ENCODE data around the gene CRYL1. TPM values are rescaled to one million over a fixed set of nuclear protein-coding genes. Genes with fewer than 3 reads are reported as not detected.

The CRYL1 gene
- total RNA-seq, 1 experiment from 2014 or later, result 6.7 TPM

- Mint-ChIP-seq H3K27me3 (ENCODE audit: insufficient read depth, unreplicated experiment) (no peaks in the 10 kb centered on the region), H3K9me3 (ENCODE audit: unreplicated experiment) (peaks cover 5% of the 10 kb centered on the region), H3K4me3 (ENCODE audit: unreplicated experiment) (no peak overlapping the region), H3K27ac (ENCODE audit: unreplicated experiment) (no peak overlapping the region), H3K36me3 (ENCODE audit: insufficient read depth, unreplicated experiment) (no peaks in the 10 kb centered on the region), H3K4me1 (ENCODE audit: low read depth, unreplicated experiment) (no peaks in the 10 kb centered on the region)
- Histone ChIP-seq H3K4me3 (ENCODE audit: low read depth, low read length) (no peak overlapping the region), H3K4me1 (no peaks in the 10 kb centered on the region), H3K36me3 (ENCODE audit: control insufficient read depth, insufficient read depth, low read length) (no peaks in the 10 kb centered on the region), H3K9me3 (0 out of 2 replicates have a peak, but pooled peaks cover 2% of the 10 kb centered on the region), H3K27me3 (replicated peaks; ENCODE audit: control insufficient read depth, insufficient read depth, low read length) (no peaks in the 10 kb centered on the region)
- TF ChIP-seq, protein P1, sequence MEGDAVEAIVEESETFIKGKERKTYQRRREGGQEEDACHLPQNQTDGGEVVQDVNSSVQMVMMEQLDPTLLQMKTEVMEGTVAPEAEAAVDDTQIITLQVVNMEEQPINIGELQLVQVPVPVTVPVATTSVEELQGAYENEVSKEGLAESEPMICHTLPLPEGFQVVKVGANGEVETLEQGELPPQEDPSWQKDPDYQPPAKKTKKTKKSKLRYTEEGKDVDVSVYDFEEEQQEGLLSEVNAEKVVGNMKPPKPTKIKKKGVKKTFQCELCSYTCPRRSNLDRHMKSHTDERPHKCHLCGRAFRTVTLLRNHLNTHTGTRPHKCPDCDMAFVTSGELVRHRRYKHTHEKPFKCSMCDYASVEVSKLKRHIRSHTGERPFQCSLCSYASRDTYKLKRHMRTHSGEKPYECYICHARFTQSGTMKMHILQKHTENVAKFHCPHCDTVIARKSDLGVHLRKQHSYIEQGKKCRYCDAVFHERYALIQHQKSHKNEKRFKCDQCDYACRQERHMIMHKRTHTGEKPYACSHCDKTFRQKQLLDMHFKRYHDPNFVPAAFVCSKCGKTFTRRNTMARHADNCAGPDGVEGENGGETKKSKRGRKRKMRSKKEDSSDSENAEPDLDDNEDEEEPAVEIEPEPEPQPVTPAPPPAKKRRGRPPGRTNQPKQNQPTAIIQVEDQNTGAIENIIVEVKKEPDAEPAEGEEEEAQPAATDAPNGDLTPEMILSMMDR (IDR thresholded peaks at IDR 0.05; ENCODE audit: insufficient read depth in 1 of 2, low read depth in 1 of 2, low read length in 1 of 2, severe bottlenecking in 1 of 2, unreplicated experiment in 1 of 2), result no peak
- CTCF ChIA-PET, result no interaction called here
- intact Hi-C loops (cut with micrococcal nuclease; ENCODE audit: unreplicated experiment), result no loop called here
- no peak for DNase-seq
- POLR2A ChIA-PET, result no interaction called here
- no TSS peak for BruUV-seq (replicated peaks)
Observed at GRCh38 chr13:20571676-20572075, 46.0 kb upstream of the CRYL1 start.

DNA sequence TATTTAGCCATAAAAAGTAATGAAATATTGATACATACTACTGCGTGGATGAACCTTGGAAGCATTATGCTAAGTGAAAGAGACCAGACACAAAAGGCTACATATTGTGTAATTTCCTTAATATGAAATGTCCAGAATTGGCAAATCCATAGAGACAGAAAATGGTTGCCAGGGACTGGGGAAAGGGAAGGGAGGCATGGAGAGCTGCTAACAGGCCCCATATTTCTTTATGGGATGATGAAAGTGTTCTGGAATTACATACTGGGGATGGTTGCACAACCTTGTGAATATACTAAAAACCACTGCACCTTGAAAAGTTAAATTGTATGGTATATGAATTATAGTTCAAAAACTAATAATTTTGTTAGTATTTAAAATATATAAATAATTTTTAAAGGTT lies 44.9 kb upstream of the CRYL1 start:
- CTCF ChIA-PET, result no interaction called here
- TF ChIP-seq, protein P1 (IDR thresholded peaks at IDR 0.05; ENCODE audit: insufficient read depth in 1 of 2, low read depth in 1 of 2, low read length in 1 of 2, severe bottlenecking in 1 of 2, unreplicated experiment in 1 of 2), result no peak
- H3K27me3 ChIP-seq (replicated peaks; ENCODE audit: control insufficient read depth, insufficient read depth, low read length), result no peaks in the 10 kb centered on the region
- POLR2A ChIA-PET, result no interaction called here
- Mint-ChIP-seq H3K4me1 (ENCODE audit: low read depth, unreplicated experiment) (no peaks in the 10 kb centered on the region), H3K27me3 (ENCODE audit: insufficient read depth, unreplicated experiment) (no peaks in the 10 kb centered on the region), H3K4me3 (ENCODE audit: unreplicated experiment) (no peak overlapping the region), H3K9me3 (ENCODE audit: unreplicated experiment) (peaks cover 1% of the 10 kb centered on the region), H3K27ac (ENCODE audit: unreplicated experiment) (no peak overlapping the region), H3K36me3 (ENCODE audit: insufficient read depth, unreplicated experiment) (no peaks in the 10 kb centered on the region)
- no peak overlapping the region for H3K4me3 ChIP-seq (ENCODE audit: low read depth, low read length)
- intact Hi-C loops (cut with micrococcal nuclease; ENCODE audit: unreplicated experiment), result no loop called here
- no peaks in the 10 kb centered on the region for H3K36me3 ChIP-seq (ENCODE audit: control insufficient read depth, insufficient read depth, low read length)
- no peak for DNase-seq
- peaks cover 2% of the 10 kb centered on the region; the same call in 1 of the 2 replicates for H3K9me3 ChIP-seq
- BruUV-seq (replicated peaks), result no TSS peak
- no peaks in the 10 kb centered on the region for H3K4me1 ChIP-seq

DNA sequence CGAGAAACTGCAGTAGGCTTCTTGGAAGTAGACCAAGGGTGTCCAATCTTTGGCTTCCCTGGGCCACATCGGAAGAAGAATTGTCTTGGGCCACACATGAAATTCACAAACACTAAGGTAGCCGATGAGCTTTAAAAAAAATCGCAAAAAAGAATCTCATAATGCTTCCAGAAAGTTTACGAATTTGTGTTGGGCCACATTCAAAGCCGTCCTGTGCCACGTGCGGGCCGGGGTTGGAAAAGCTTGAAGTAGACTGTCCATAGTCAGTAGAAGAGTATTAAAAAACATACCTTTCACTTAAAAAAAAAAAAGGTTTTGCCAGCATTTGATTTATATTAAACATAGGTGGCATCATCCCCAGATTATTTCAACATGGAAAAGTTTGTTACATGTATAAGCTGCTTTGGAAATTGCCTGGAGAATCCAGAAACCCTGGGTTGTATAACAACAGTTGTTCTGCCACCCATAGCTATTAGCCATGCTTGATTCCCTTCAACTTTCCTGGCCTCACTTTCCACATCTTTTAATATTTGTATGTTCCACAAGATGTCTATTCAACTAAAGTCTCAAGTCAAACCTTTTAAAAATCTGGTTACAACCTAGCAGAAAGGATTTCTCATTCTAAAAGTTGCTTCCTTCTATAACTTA lies 42.3 kb upstream of the CRYL1 start:
- Histone ChIP-seq H3K36me3 (ENCODE audit: control insufficient read depth, insufficient read depth, low read length) (no peaks in the 10 kb centered on the region; the same call in 1 of the 2 replicates), H3K27me3 (replicated peaks; ENCODE audit: control insufficient read depth, insufficient read depth, low read length) (no peaks in the 10 kb centered on the region), H3K4me1 (no peaks in the 10 kb centered on the region), H3K4me3 (ENCODE audit: low read depth, low read length) (peak overlapping the region; percentile 79), H3K9me3 (peaks cover 14% of the 10 kb centered on the region; the same call in 1 of the 2 replicates)
- BruUV-seq (replicated peaks), result TSS peak; percentile 64
- H3K4me1 Mint-ChIP-seq (ENCODE audit: low read depth, unreplicated experiment), result no peaks in the 10 kb centered on the region
- no peaks in the 10 kb centered on the region for H3K36me3 Mint-ChIP-seq (ENCODE audit: insufficient read depth, unreplicated experiment)
- H3K27me3 Mint-ChIP-seq (ENCODE audit: insufficient read depth, unreplicated experiment), result no peaks in the 10 kb centered on the region
- H3K4me3 Mint-ChIP-seq (ENCODE audit: unreplicated experiment), result peak overlapping the region; percentile 98
- intact Hi-C loops (cut with micrococcal nuclease; ENCODE audit: unreplicated experiment), result loop anchor here (1.0 to 5.0 kb wide), 3 partner anchors 42 to 139 kb away; no protein-coding TSS in a partner anchor
- H3K27ac Mint-ChIP-seq (ENCODE audit: unreplicated experiment), result peak overlapping the region; percentile 91
- ChIA-PET POLR2A (no interaction called here), CTCF (interaction anchor here (0.5 to 0.6 kb wide), 3 partner anchors 119 to 449 kb away, joined by 3 to 9 read pairs (median 3); no protein-coding TSS in a partner anchor)
- no peak for DNase-seq
- TF ChIP-seq, protein P1 (IDR thresholded peaks at IDR 0.05; ENCODE audit: insufficient read depth in 1 of 2, low read depth in 1 of 2, low read length in 1 of 2, severe bottlenecking in 1 of 2, unreplicated experiment in 1 of 2), result no peak
- peaks cover 14% of the 10 kb centered on the region for H3K9me3 Mint-ChIP-seq (ENCODE audit: unreplicated experiment)

Data from Caco-2 (cell line).